K562 (cell line): ENCODE results near the gene USP49. TPM values are rescaled to one million over a fixed set of nuclear protein-coding genes. Genes with fewer than 3 reads are reported as not detected.

Source experiments
- CBX3 ChIP-seq, 2 experiments: IDR thresholded peaks; 1 replicate in 1 of 2; 2 replicates in 1 of 2; pipeline ENCODE4 v1.6.1; 2012; ENCODE audit warnings: inconsistent platforms in 2 of 2, low read length in 2 of 2, borderline replicate concordance in 1 of 2, control low read depth in 1 of 2
- CC2D1A ChIP-seq: fragments of 450-650 bp; IDR thresholded peaks from 2 replicates; pipeline ENCODE4 v1.6.1; 2017; ENCODE audit warnings: mild to moderate bottlenecking
- CREBBP ChIP-seq: IDR thresholded peaks from one replicate; pipeline ENCODE4 v1.6.1; 2012; ENCODE audit warnings: low read depth, mild to moderate bottlenecking, control low read depth, inconsistent platforms, low read length
- CTCFL ChIP-seq: IDR thresholded peaks from 2 replicates; pipeline ENCODE4 v1.6.1; 2011; ENCODE audit warnings: borderline replicate concordance, low read depth, mild to moderate bottlenecking, moderate library complexity, low read length; ENCODE audit not compliant: insufficient read depth, poor library complexity, severe bottlenecking
- HDAC8 ChIP-seq: fragments of 450-650 bp; IDR thresholded peaks from 2 replicates; pipeline ENCODE4 v1.6.1; 2016; ENCODE audit warnings: mild to moderate bottlenecking, missing genetic modification characterization, moderate library complexity, missing compliant biosample characterization
- MEF2A ChIP-seq: IDR thresholded peaks from 2 replicates; pipeline ENCODE4 v1.6.1; 2011; ENCODE audit warnings: low read depth, mild to moderate bottlenecking, low read length, moderate library complexity; ENCODE audit not compliant: control insufficient read depth
- MTA1 ChIP-seq: fragments of 450-650 bp; IDR thresholded peaks from 2 replicates; pipeline ENCODE4 v1.6.1; 2017; ENCODE audit warnings: borderline replicate concordance
- NCOA4 ChIP-seq: fragments of 450-650 bp; IDR thresholded peaks from 2 replicates; pipeline ENCODE4 v1.6.1; 2018; ENCODE audit warnings: mild to moderate bottlenecking; ENCODE audit not compliant: partially characterized antibody
- NCOA6 ChIP-seq: fragments of 450-650 bp; IDR thresholded peaks from 2 replicates; pipeline ENCODE4 v1.6.1; 2017; ENCODE audit warnings: mild to moderate bottlenecking
- NR2C2 ChIP-seq, 2 experiments: fragments of 200-800 bp in 1 of 2; sonication (Bioruptor generic) in 1 of 2; sonication (generic) in 1 of 2; formaldehyde crosslinking in 1 of 2; IDR thresholded peaks; 2 replicates each; pipeline versions ENCODE4 v1.6.1 to v1.8.0; 2016 to 2022; ENCODE audit warnings: mild to moderate bottlenecking in 1 of 2, missing compliant biosample characterization in 1 of 2, missing genetic modification characterization in 1 of 2, missing genetic modification reagents in 1 of 2
- POLR2B ChIP-seq: fragments of 450-650 bp; IDR thresholded peaks from 2 replicates; pipeline ENCODE4 v1.6.1; 2018; ENCODE audit warnings: low read depth; ENCODE audit not compliant: partially characterized antibody
- ZBTB33 ChIP-seq: sonication (generic); formaldehyde crosslinking; IDR thresholded peaks from 2 replicates; pipeline ENCODE4 v1.8.1; 2023; ENCODE audit warnings: mild to moderate bottlenecking, missing genetic modification reagents
- ZHX1 ChIP-seq: fragments of 150-350 bp; conservative IDR thresholded peaks from 2 replicates; pipeline ENCODE4 v1.6.1; 2014; ENCODE audit warnings: low read length
- ZNF512 ChIP-seq: IDR thresholded peaks from 2 replicates; pipeline ENCODE4 v1.6.1; 2016; ENCODE audit warnings: missing genetic modification characterization, missing compliant biosample characterization
- ZNF583 ChIP-seq: fragments of 250-450 bp; sonication (Bioruptor Pico); IDR thresholded peaks from 2 replicates; pipeline ENCODE4 v1.4.0; 2020
- ZNF586 ChIP-seq: fragments of 450-650 bp; formaldehyde crosslinking; conservative IDR thresholded peaks from 2 replicates; pipeline ENCODE4 v1.4.0; 2020; ENCODE audit warnings: mild to moderate bottlenecking, moderate library complexity
- polyA plus RNA-seq, 8 experiments: library from polyadenylated mRNA; depleted of rRNA in 4 of 8; stranded (reverse) in 5 of 8; unstranded in 3 of 8; fragments of >200 nt; fragmentation: Nextera tagmentation in 2 of 8; fragmentation: Illumina TruSeq in 1 of 8; extraction: Ambion mirVana in 2 of 8; extraction: Trizol in 1 of 8; gene quantifications; 2 replicates each; pipeline versions ENCODE4 v1.2.1 to v1.2.3, GENCODE V29; 2011 to 2014; ENCODE audit warnings: inconsistent platforms in 1 of 8, missing spikeins in 1 of 8
- total RNA-seq, 7 experiments: library from RNA; depleted of rRNA in 6 of 7; stranded (reverse); fragments of >200 nt in 6 of 7; fragmentation: Illumina TruSeq in 2 of 7; extraction: Trizol in 2 of 7; gene quantifications; 2 replicates each; pipeline versions ENCODE4 v1.2.1 to v1.2.3, GENCODE V29; 2011 to 2021; ENCODE audit warnings: low replicate concordance in 1 of 7

Gene USP49
- total and polyA plus RNA-seq, 9 of the 15 experiments (the other 6 are each of a cell fraction or from before 2014, with no cell fraction given): 1.0 to 9.9 (median 6.5) TPM

- TF ChIP-seq ZBTB33 (no peak), CTCFL (no peak), MEF2A (no peak), CBX3 (IDR thresholded peaks at IDR 0.05; ENCODE audit: borderline replicate concordance in 1 of 2, low read length in 2 of 2) (no peak), MTA1 (peak; percentile 58; the same call in 1 of the 2 replicates), NCOA6 (no peak), ZHX1 (no peak), ZNF583 (CRISPR knock-in tag) (no peak), POLR2B (no peak), ZNF586 (CRISPR knock-in tag) (no peak), CREBBP (no peak), CC2D1A (no peak), HDAC8 (tag) (no peak), NR2C2 (CRISPR knock-in tag; IDR thresholded peaks at IDR 0.05) (no peak), NR2C2 (tag; IDR thresholded peaks at IDR 0.05) (0 out of 2 replicates have a peak, but pooled peaks have one; percentile 37), ZNF512 (tag) (no peak), NCOA4 (no peak)
These were observed 147.7 kb downstream of the USP49 start, which contains the start of gene PGC (continued) for GRCh38 chr6:41747256-41748101.
